Mesendoderm (in vitro differentiated cells): ENCODE results near the gene PCA3.

ENCODE experiments used
- DNase-seq: peaks from one replicate; pipeline ENCODE4 v3.0.0; 2013
- H2AK5ac ChIP-seq: 2 replicates; pipeline ENCODE4 v1.6.1; 2013; ENCODE audit warnings: low read length, inconsistent platforms
- H2BK120ac ChIP-seq: 2 replicates; pipeline ENCODE4 v1.6.1; 2013; ENCODE audit warnings: low read depth, mild to moderate bottlenecking, low read length, moderate library complexity, mixed read lengths
- H2BK15ac ChIP-seq: replicated peaks from 2 replicates; pipeline ENCODE4 v1.6.1; 2013; ENCODE audit warnings: low read depth, mild to moderate bottlenecking, moderate library complexity
- H2BK5ac ChIP-seq: 2 replicates; pipeline ENCODE4 v1.6.1; 2013; ENCODE audit warnings: low read length, inconsistent platforms
- H3K18ac ChIP-seq: 2 replicates; pipeline ENCODE4 v1.6.1; 2013; ENCODE audit warnings: mild to moderate bottlenecking, low read length, mixed read lengths
- H3K23ac ChIP-seq: one replicate; pipeline ENCODE4 v1.6.1; 2013; ENCODE audit warnings: low read length
- H3K27ac ChIP-seq: 2 replicates; pipeline ENCODE4 v1.5.1; 2013; ENCODE audit warnings: low read depth, mild to moderate bottlenecking, inconsistent platforms, low read length, moderate library complexity
- H3K27me3 ChIP-seq: 2 replicates; pipeline ENCODE4 v1.6.1; 2013; ENCODE audit warnings: low read length, control low read depth, mild to moderate bottlenecking, inconsistent platforms; ENCODE audit not compliant: insufficient read depth, poor library complexity
- H3K36me3 ChIP-seq: 2 replicates; pipeline ENCODE4 v1.6.1; 2013; ENCODE audit warnings: low read length, inconsistent platforms; ENCODE audit not compliant: control insufficient read depth, insufficient read depth
- H3K4ac ChIP-seq: one replicate; pipeline ENCODE4 v1.6.1; 2013; ENCODE audit warnings: low read depth, mild to moderate bottlenecking, low read length, moderate library complexity
- H3K4me1 ChIP-seq: 2 replicates; pipeline ENCODE4 v1.6.1; 2013; ENCODE audit warnings: low read depth, low read length, inconsistent platforms; ENCODE audit not compliant: control insufficient read depth
- H3K4me2 ChIP-seq: 2 replicates; pipeline ENCODE4 v1.6.1; 2013; ENCODE audit warnings: low read length
- H3K4me3 ChIP-seq: 2 replicates; pipeline ENCODE4 v1.5.1; 2013; ENCODE audit warnings: mild to moderate bottlenecking, low read length
- H3K56ac ChIP-seq: one replicate; pipeline ENCODE4 v1.6.1; 2013; ENCODE audit warnings: low read length
- H3K79me1 ChIP-seq: 2 replicates; pipeline ENCODE4 v1.6.1; 2013; ENCODE audit warnings: low read length, inconsistent platforms
- H3K79me2 ChIP-seq: 2 replicates; pipeline ENCODE4 v1.6.1; 2013; ENCODE audit warnings: mild to moderate bottlenecking, low read length; ENCODE audit not compliant: control insufficient read depth, insufficient read depth
- H3K9ac ChIP-seq: 2 replicates; pipeline ENCODE4 v1.6.1; 2013; ENCODE audit warnings: low read length, inconsistent platforms
- H4K5ac ChIP-seq: one replicate; pipeline ENCODE4 v1.6.1; 2013; ENCODE audit warnings: low read length
- H4K8ac ChIP-seq: one replicate; pipeline ENCODE4 v1.6.1; 2013; ENCODE audit warnings: low read depth, mild to moderate bottlenecking, control low read depth, low read length, moderate library complexity
- WGBS: extraction: QIAGEN DNeasy Blood & Tissue Kit; methylation state at CpG from one replicate; pipeline ENCODE4 v1.1.7; 2013; ENCODE audit warnings: low lambda C conversion rate, missing lambda C conversion rate; ENCODE audit not compliant: insufficient coverage; ENCODE audit errors: extremely low coverage; 5-methylcytosine and 5-hydroxymethylcytosine counted together

The PCA3 gene

GRCh38 chr9:76799473-76799872 lies 35.2 kb downstream of the PCA3 start:
- no peak for DNase-seq
- H3K4ac ChIP-seq, result no peak overlapping the region
- no peaks in the 10 kb centered on the region for H3K79me2 ChIP-seq
- H3K79me1 ChIP-seq, result no peaks in the 10 kb centered on the region
- H2BK5ac ChIP-seq, result no peak overlapping the region
- no peak overlapping the region for H3K18ac ChIP-seq
- no peak overlapping the region for H2BK15ac ChIP-seq
- no peaks in the 10 kb centered on the region for H3K27me3 ChIP-seq
- H3K23ac ChIP-seq, result no peak overlapping the region
- H3K4me3 ChIP-seq, result no peak overlapping the region
- H3K56ac ChIP-seq, result no peak overlapping the region
- H3K27ac ChIP-seq, result no peak overlapping the region
- no peak overlapping the region for H2BK120ac ChIP-seq
- no peak overlapping the region for H4K5ac ChIP-seq
- no peak overlapping the region for H4K8ac ChIP-seq
- H3K4me2 ChIP-seq, result no peak overlapping the region
- H3K4me1 ChIP-seq, result peaks cover 12% of the 10 kb centered on the region
- no peaks in the 10 kb centered on the region for H3K36me3 ChIP-seq
- WGBS, result no CpG with 5 or more reads among the region's 1 CpG
- H3K9ac ChIP-seq, result no peak overlapping the region
- H2AK5ac ChIP-seq, result no peak overlapping the region

GRCh38 chr9:76800901-76801300 lies 36.7 kb downstream of the PCA3 start:
- H2BK15ac ChIP-seq, result no peak overlapping the region
- H3K27me3 ChIP-seq, result no peaks in the 10 kb centered on the region
- H3K79me1 ChIP-seq, result no peaks in the 10 kb centered on the region
- peaks cover 12% of the 10 kb centered on the region for H3K4me1 ChIP-seq
- H2BK120ac ChIP-seq, result no peak overlapping the region
- H3K4me2 ChIP-seq, result no peak overlapping the region
- no peak overlapping the region for H2BK5ac ChIP-seq
- H3K9ac ChIP-seq, result no peak overlapping the region
- no peak for DNase-seq
- no peak overlapping the region for H2AK5ac ChIP-seq
- H3K79me2 ChIP-seq, result no peaks in the 10 kb centered on the region
- H3K18ac ChIP-seq, result no peak overlapping the region
- no peak overlapping the region for H3K23ac ChIP-seq
- no peak overlapping the region for H4K8ac ChIP-seq
- H4K5ac ChIP-seq, result no peak overlapping the region
- H3K27ac ChIP-seq, result no peak overlapping the region
- H3K4me3 ChIP-seq, result no peak overlapping the region
- H3K56ac ChIP-seq, result no peak overlapping the region
- H3K4ac ChIP-seq, result no peak overlapping the region
- no peaks in the 10 kb centered on the region for H3K36me3 ChIP-seq
- WGBS, result no CpG with 5 or more reads among the region's 1 CpG

- Histone ChIP-seq H3K27ac (peak overlapping the region; percentile 74), H2BK15ac (no peak overlapping the region), H3K9ac (no peak overlapping the region), H3K36me3 (no peaks in the 10 kb centered on the region), H3K23ac (no peak overlapping the region), H2AK5ac (no peak overlapping the region), H4K5ac (no peak overlapping the region), H3K79me2 (no peaks in the 10 kb centered on the region), H3K4me1 (peaks cover 12% of the 10 kb centered on the region), H2BK5ac (no peak overlapping the region), H3K4me2 (no peak overlapping the region), H3K4me3 (no peak overlapping the region), H4K8ac (no peak overlapping the region), H3K18ac (no peak overlapping the region), H3K56ac (no peak overlapping the region), H3K4ac (no peak overlapping the region), H3K79me1 (no peaks in the 10 kb centered on the region), H2BK120ac (no peak overlapping the region), H3K27me3 (no peaks in the 10 kb centered on the region)
- peak; percentile 95 for DNase-seq
- no CpG with 5 or more reads among the region's 2 CpGs for WGBS
These were observed 38.8 kb downstream of the PCA3 start for GRCh38 chr9:76803083-76803482.

- no peak overlapping the region for H4K8ac ChIP-seq
- H3K79me1 ChIP-seq, result no peaks in the 10 kb centered on the region
- H3K27ac ChIP-seq, result peak overlapping the region; percentile 74
- no peaks in the 10 kb centered on the region for H3K36me3 ChIP-seq
- no peak overlapping the region for H2BK120ac ChIP-seq
- H3K79me2 ChIP-seq, result no peaks in the 10 kb centered on the region
- H3K4me3 ChIP-seq, result no peak overlapping the region
- H3K56ac ChIP-seq, result peak overlapping the region; percentile 75
- no peak overlapping the region for H3K4ac ChIP-seq
- H3K9ac ChIP-seq, result no peak overlapping the region
- no peak overlapping the region for H4K5ac ChIP-seq
- H3K18ac ChIP-seq, result peak overlapping the region; percentile 16
- H2AK5ac ChIP-seq, result peak overlapping the region; percentile 42
- H3K4me1 ChIP-seq, result peaks cover 12% of the 10 kb centered on the region
- no peaks in the 10 kb centered on the region for H3K27me3 ChIP-seq
- H2BK15ac ChIP-seq, result no peak overlapping the region
- H2BK5ac ChIP-seq, result peak overlapping the region; percentile 27
- peak overlapping the region; percentile 59 for H3K23ac ChIP-seq
- DNase-seq, result peak; percentile 54
- H3K4me2 ChIP-seq, result no peak overlapping the region
- WGBS, result no CpG with 5 or more reads among the region's 7 CpGs
These were observed 39.5 kb downstream of the PCA3 start for GRCh38 chr9:76803762-76804161.

GRCh38 chr9:76808636-76809035 lies 44.4 kb downstream of the PCA3 start:
- Histone ChIP-seq H2BK15ac (no peak overlapping the region), H3K79me2 (no peaks in the 10 kb centered on the region), H3K36me3 (no peaks in the 10 kb centered on the region), H3K27me3 (no peaks in the 10 kb centered on the region), H3K9ac (no peak overlapping the region), H4K5ac (no peak overlapping the region), H3K23ac (no peak overlapping the region), H2BK5ac (no peak overlapping the region), H3K18ac (no peak overlapping the region), H3K4me2 (no peak overlapping the region), H3K27ac (no peak overlapping the region), H4K8ac (no peak overlapping the region), H3K56ac (no peak overlapping the region), H2AK5ac (no peak overlapping the region), H3K4me3 (no peak overlapping the region), H2BK120ac (no peak overlapping the region), H3K4ac (no peak overlapping the region), H3K4me1 (peaks cover 5% of the 10 kb centered on the region), H3K79me1 (no peaks in the 10 kb centered on the region)
- DNase-seq, result no peak
- WGBS, result no CpG with 5 or more reads among the region's 5 CpGs

- Histone ChIP-seq H3K36me3 (no peaks in the 10 kb centered on the region), H3K79me1 (no peaks in the 10 kb centered on the region), H4K8ac (no peak overlapping the region), H2BK15ac (no peak overlapping the region), H3K4ac (no peak overlapping the region), H3K9ac (no peak overlapping the region), H2BK5ac (no peak overlapping the region), H4K5ac (no peak overlapping the region), H3K23ac (no peak overlapping the region), H2BK120ac (no peak overlapping the region), H3K18ac (no peak overlapping the region), H3K79me2 (no peaks in the 10 kb centered on the region), H3K27ac (no peak overlapping the region), H2AK5ac (no peak overlapping the region), H3K56ac (no peak overlapping the region), H3K4me1 (no peaks in the 10 kb centered on the region), H3K27me3 (no peaks in the 10 kb centered on the region), H3K4me2 (no peak overlapping the region), H3K4me3 (no peak overlapping the region)
- no CpG with 5 or more reads among the region's 2 CpGs for WGBS
- DNase-seq, result peak; percentile 66
These were observed 46.2 kb downstream of the PCA3 start for GRCh38 chr9:76810377-76810957.
